OCI-M2 (cell line): Measurements from ENCODE around the gene EHD4.

ENCODE experiments used
- DNase-seq: peaks from one replicate; lab custom pipeline; 2025; ENCODE audit not compliant: unreplicated experiment; lab: John Stamatoyannopoulos, UW

Gene EHD4

DNA sequence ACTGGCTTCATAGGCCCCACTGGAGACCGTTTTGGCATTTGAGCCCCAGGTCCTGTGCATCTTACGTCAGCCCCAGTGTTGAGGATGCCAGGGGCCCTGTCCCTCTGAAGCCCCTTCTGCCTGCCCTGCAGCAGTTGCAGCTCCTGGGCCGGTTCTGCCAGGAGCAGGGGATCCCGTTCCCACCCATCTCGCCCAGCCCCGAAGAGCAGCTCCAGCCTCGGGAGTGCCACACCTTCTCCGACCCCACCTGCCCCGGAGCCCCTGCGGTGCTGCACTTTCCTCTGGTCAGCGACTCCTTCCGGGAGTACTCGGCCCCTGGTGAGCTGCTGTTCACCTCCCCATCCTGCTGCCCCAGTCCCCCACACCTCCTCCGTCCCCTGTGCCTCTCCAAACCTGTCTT lies 125.2 kb downstream of the EHD4 start:
- DNase-seq, result no peak
